ENCODE results near the gene MKRN2. TPM values are rescaled to one million over a fixed set of nuclear protein-coding genes. Genes with fewer than 3 reads are reported as not detected.
"Not testable (repeated sequence)": the region's sequence is repeated elsewhere in the genome, so short reads cannot be mapped to it uniquely, and the experiment has no call there.

MKRN2 gene
- polyA plus RNA-seq, 4 donors = 46.8 to 52.1 (median 51.0) TPM

- DNase-seq (ENCODE audit: low read depth in 4 of 4, low spot score in 3 of 4) = not testable (repeated sequence)
Measured at GRCh38 chr3:12624964-12625363, 68.1 kb downstream of the MKRN2 start.

DNA sequence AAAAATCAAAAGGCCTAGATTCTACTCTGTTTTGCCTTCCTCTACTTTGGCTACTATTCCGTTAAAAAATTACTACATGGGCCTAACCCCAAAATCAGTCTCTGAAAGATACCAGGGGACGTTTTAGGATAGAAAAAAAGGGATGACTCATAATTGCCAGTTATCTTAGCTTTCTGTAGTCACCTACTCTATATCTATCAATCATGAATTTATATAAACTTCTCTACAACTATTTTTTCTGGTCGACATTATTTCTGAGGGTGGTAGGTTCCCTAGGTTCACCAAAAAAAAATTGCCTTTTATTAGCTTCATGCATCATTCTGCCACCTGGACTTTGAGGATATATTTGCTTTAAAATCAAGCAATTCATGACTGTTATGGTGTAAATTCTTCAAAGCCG lies 70.5 kb downstream of the MKRN2 start:
- DNase-seq (ENCODE audit: low read depth in 4 of 4, low spot score in 3 of 4) = no peak

DNA sequence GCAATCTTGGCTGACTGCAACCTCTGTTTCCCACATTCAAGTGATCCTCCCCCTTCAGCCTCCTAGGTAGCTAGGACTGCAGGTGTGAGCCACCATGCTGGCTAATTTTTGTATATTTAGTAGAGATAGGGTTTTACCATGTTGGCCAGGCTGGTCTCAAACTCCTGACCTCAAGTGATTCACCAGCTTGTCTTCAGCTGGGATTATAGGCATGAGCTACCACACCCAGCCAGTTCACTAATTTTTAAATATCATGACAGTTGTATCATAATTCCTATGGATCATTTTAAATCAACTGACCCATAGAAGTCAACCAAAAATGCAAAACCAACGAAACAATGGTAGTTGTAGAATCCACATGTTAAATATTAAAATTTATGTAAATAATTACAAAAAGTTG lies 71.9 kb downstream of the MKRN2 start:
- no peak for DNase-seq (ENCODE audit: low read depth in 4 of 4, low spot score in 3 of 4)

DNA sequence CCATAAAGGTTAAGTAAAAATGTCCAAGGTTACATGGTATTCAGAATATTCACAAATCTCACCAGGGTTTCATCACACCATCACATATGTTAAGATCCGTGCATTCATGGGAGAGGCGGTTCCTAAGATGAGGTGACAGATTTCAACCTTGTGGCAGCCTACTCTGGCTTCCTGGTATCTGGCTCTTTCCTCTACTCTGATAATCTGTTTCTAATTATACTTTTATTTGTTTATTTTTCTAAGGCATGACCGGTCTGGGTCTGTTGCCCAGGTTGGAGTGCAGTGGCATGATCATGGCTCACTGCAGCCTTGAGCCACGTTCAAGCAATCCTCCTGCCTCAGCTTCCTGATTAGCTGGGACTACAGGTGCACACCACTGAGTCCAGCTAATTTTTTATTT lies 72.7 kb downstream of the MKRN2 start:
- DNase-seq (ENCODE audit: low read depth in 4 of 4, low spot score in 3 of 4) = no peak

- DNase-seq (ENCODE audit: low read depth in 4 of 4, low spot score in 3 of 4) = no peak
Measured at GRCh38 chr3:12630292-12630691, 73.4 kb downstream of the MKRN2 start.

GRCh38 chr3:12630843-12631242 lies 74.0 kb downstream of the MKRN2 start:
- DNase-seq (ENCODE audit: low read depth in 4 of 4, low spot score in 3 of 4) = not testable (repeated sequence)

DNA sequence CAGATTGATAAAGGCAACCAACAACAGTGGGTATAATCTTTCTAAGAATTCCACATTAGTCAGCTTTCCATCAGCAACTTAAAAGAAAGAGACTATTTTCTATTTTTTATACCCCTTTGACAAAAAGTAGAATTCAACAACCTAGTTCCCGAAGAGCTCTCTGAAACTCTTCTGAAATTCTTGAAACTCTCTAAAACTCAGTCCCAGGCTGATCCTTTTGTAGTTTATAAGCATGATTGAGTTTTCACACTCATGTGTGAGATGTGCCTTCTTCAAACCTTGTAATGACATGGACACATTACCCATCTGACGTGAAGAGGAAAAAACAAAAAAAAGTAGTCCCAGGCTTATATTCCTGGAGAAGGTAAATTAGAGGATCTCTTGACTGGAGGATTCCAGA lies 75.6 kb downstream of the MKRN2 start:
- no peak for DNase-seq (ENCODE audit: low read depth in 4 of 4, low spot score in 3 of 4)

GRCh38 chr3:12633108-12633507 lies 76.2 kb downstream of the MKRN2 start:
- no peak for DNase-seq (ENCODE audit: low read depth in 4 of 4, low spot score in 3 of 4)

Other genes starting within 250 kb of the MKRN2 start
- gene TSEN2, start 72.6 kb upstream of the MKRN2 start, polyA plus RNA-seq (ENCODE audit: insufficient read length in 4 of 4) = 10 to 100 TPM; 18.6 to 25.9 (median 21.0) TPM
- 1 to 10 TPM in 2 of 4 donors, under 1 TPM in 2; 0.61 to 1.3 (median 0.90) TPM for gene MKRN2OS, start 11.6 kb upstream of the MKRN2 start, polyA plus RNA-seq (ENCODE audit: insufficient read length in 4 of 4)
- gene RAF1, start 107.0 kb downstream of the MKRN2 start, polyA plus RNA-seq (ENCODE audit: insufficient read length in 4 of 4) = 100 to 1,000 TPM; 103 to 116 (median 109) TPM
- 1 to 10 TPM; 1.1 to 2.8 (median 1.4) TPM for gene TMEM40, start 202.2 kb downstream of the MKRN2 start, polyA plus RNA-seq (ENCODE audit: insufficient read length in 4 of 4)
- gene CAND2, start 239.6 kb downstream of the MKRN2 start, polyA plus RNA-seq (ENCODE audit: insufficient read length in 4 of 4) = 1 to 10 TPM; 7.5 to 9.6 (median 9.1) TPM

All from right renal pelvis (tissue), 4 donors.